A673 (cell line): ENCODE results near the gene SLC8A3. TPM values are rescaled to one million over a fixed set of nuclear protein-coding genes. Genes with fewer than 3 reads are reported as not detected.

Experiments used
- BruUV-seq: library from RNA; stranded (reverse); fragments of 400-500 nt; replicated peaks from 2 replicates; lab custom pipeline; 2021; lab: Mats Ljungman, UMichigan
- CTCF ChIA-PET: fragments of 300-600 bp; sonication (Branson Sonifier 250); formaldehyde crosslinking; loops from one replicate; lab custom pipeline; 2022; ENCODE audit warnings: antibody characterized with exemption; lab: Charles Lee
- POLR2A ChIA-PET: fragments of 300-600 bp; sonication (Branson Sonifier 250); formaldehyde crosslinking; loops from one replicate; lab custom pipeline; 2022; ENCODE audit warnings: antibody characterized with exemption; ENCODE audit not compliant: low non-redundant PET; lab: Charles Lee
- DNase-seq: peaks from one replicate; pipeline ENCODE4 v3.0.0-alpha.2; 2015; ENCODE audit warnings: low spot score
- H3K27ac ChIP-seq: fragments of 200-600 bp; sonication (generic); 2 replicates; pipeline ENCODE4 v1.5.1; 2016; ENCODE audit warnings: mixed run types, low read depth, mild to moderate bottlenecking, mixed read lengths, antibody characterized with exemption, low read length; ENCODE audit not compliant: poor library complexity, severe bottlenecking
- H3K27me3 ChIP-seq: fragments of 200-600 bp; sonication (generic); replicated peaks from 2 replicates; pipeline ENCODE4 v1.6.1; 2017; ENCODE audit warnings: mixed run types, low read depth, mild to moderate bottlenecking, mixed read lengths, antibody characterized with exemption, low read length; ENCODE audit not compliant: insufficient read depth, poor library complexity
- H3K36me3 ChIP-seq: fragments of 200-600 bp; sonication (generic); 2 replicates; pipeline ENCODE4 v1.6.1; 2016; ENCODE audit warnings: mixed run types, mild to moderate bottlenecking, mixed read lengths, antibody characterized with exemption, low read length; ENCODE audit not compliant: insufficient read depth, poor library complexity, severe bottlenecking
- H3K4me1 ChIP-seq: fragments of 200-600 bp; sonication (generic); 2 replicates; pipeline ENCODE4 v1.6.1; 2017; ENCODE audit warnings: mixed run types, mild to moderate bottlenecking, mixed read lengths, antibody characterized with exemption, low read length; ENCODE audit not compliant: insufficient read depth, poor library complexity, severe bottlenecking
- H3K4me3 ChIP-seq: fragments of 200-600 bp; sonication (generic); 2 replicates; pipeline ENCODE4 v1.5.1; 2016; ENCODE audit warnings: low read depth, mixed run types, mild to moderate bottlenecking, mixed read lengths, low read length; ENCODE audit not compliant: poor library complexity, severe bottlenecking
- H3K9me3 ChIP-seq: fragments of 200-600 bp; sonication (generic); 2 replicates; pipeline ENCODE4 v1.6.1; 2016; ENCODE audit warnings: mixed run types, low read depth, mild to moderate bottlenecking, mixed read lengths, antibody characterized with exemption, low read length; ENCODE audit not compliant: poor library complexity, severe bottlenecking
- CTCF ChIP-seq: fragments of 300-800, 200-600 bp; sonication (generic); conservative IDR thresholded peaks from 2 replicates; pipeline ENCODE4 v1.5.1; 2017; ENCODE audit warnings: low read depth, mild to moderate bottlenecking, antibody characterized with exemption, low read length, moderate library complexity, mixed read lengths
- EZH2 ChIP-seq: fragments of 200-600 bp; sonication (generic); IDR thresholded peaks from 2 replicates; pipeline ENCODE4 v1.6.1; 2017; ENCODE audit warnings: borderline replicate concordance, low read depth, mild to moderate bottlenecking, mixed read lengths, antibody characterized with exemption, low read length; ENCODE audit not compliant: poor library complexity, severe bottlenecking
- intact Hi-C: fragments of 100-400 bp; cut with micrococcal nuclease; formaldehyde crosslinking; loops from one replicate; pipeline ENCODE4 v1.10.0; 2022; ENCODE audit not compliant: unreplicated experiment
- total RNA-seq: library from RNA; stranded (reverse); gene quantifications from 2 replicates; pipeline ENCODE4 v1.2.3, GENCODE V29; 2021

Gene SLC8A3
- total RNA-seq, 1 experiment from 2014 or later = not detected

DNA sequence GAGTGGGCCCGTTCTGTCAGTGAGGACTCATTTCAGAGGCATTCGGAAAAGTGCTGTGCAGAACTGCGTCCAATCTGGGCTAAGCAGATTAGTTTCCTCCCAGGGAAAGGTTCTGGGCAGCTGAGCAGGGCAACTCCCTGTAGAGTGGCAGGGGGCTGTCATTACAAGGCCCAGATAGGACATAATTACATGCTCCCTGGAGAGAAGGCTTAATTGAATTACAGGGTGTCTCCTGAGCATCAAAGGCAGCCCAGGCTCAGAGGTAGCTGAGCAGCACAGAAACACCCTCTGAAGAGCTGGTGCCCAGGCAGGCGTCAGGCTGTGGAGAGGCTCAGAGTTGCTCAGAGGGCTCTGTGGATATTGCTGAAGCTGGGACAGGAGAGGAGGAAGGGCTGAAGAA, 36.0 kb downstream of the SLC8A3 start:
- CTCF ChIA-PET = no interaction called here
- no peak overlapping the region for H3K27ac ChIP-seq

DNA sequence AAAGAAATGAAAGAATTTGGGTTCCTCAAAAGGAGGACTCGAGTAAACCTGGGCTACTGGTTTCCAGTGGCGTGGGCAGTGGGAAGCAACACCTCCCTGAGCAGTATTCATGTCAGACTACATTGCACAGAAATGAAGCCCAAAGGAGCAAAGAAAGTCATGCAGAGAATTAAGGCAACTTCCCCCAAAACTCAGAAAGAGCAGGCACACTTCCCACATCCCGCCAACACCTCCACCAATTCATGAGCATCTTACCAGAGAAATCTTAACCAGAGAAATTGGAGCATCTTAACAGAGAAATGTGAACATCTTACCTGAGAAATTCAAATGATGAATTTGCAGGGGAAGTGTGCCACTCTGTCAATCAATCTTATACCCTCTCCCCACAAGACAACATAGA, 36.7 kb downstream of the SLC8A3 start:
- Histone ChIP-seq H3K4me1 (no peaks in the 10 kb centered on the region), H3K9me3 (no peaks in the 10 kb centered on the region), H3K27me3 (peaks cover 28% of the 10 kb centered on the region), H3K36me3 (no peaks in the 10 kb centered on the region), H3K27ac (no peak overlapping the region), H3K4me3 (no peak overlapping the region)
- TF ChIP-seq CTCF (no peak), EZH2 (no peak)
- ChIA-PET CTCF (no interaction called here), POLR2A (no interaction called here)
- no TSS peak for BruUV-seq
- intact Hi-C loops = no loop called here
- no peak for DNase-seq

More for the DNA sequence above, 36.0 kb downstream of the SLC8A3 start:
- H3K27me3 ChIP-seq = peaks cover 21% of the 10 kb centered on the region
- BruUV-seq = no TSS peak
- H3K4me1 ChIP-seq = no peaks in the 10 kb centered on the region
- H3K9me3 ChIP-seq = no peaks in the 10 kb centered on the region
- no peak for DNase-seq
- no peaks in the 10 kb centered on the region for H3K36me3 ChIP-seq
- intact Hi-C loops = no loop called here
- no peak overlapping the region for H3K4me3 ChIP-seq
- TF ChIP-seq EZH2 (no peak), CTCF (no peak)
- POLR2A ChIA-PET = no interaction called here

DNA sequence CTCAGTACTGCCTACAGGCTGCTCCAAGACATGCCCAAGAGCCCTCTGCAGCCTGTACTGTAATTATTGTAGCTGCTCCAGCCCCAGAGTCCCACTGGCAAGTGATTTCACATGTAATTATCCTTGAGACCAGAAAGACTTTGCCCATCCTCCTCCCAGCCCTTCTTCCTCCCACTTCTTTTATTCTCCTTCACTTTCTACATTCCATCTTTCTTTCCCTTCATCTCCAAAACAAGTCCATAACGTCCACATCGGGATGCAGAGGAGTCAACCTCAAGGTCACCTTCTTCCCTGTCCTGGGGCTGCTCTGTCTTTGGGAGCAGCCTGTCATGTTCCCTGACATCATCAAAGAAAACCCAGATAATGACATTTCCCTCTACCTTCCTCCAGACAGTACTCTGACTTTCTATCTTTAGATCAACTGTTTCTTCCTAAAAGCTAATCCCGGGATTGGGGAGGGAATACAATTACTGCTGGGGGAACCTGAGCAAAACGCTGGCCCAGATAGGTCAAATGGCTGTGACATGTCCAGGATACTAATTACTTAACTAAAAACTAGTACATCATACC, 39.1 kb downstream of the SLC8A3 start:
- CTCF ChIA-PET = no interaction called here

More for the DNA sequence above, 39.1 kb downstream of the SLC8A3 start:
- TF ChIP-seq EZH2 (no peak), CTCF (no peak)
- peaks cover 47% of the 10 kb centered on the region for H3K27me3 ChIP-seq
- H3K36me3 ChIP-seq = no peaks in the 10 kb centered on the region
- no peaks in the 10 kb centered on the region for H3K4me1 ChIP-seq
- DNase-seq = no peak
- H3K4me3 ChIP-seq = no peak overlapping the region
- POLR2A ChIA-PET = interaction anchor here (0.6 kb wide), 2 partner anchors 504 to 1358 kb away, joined by 4 to 7 read pairs; no protein-coding TSS in a partner anchor
- H3K9me3 ChIP-seq = no peaks in the 10 kb centered on the region
- H3K27ac ChIP-seq = no peak overlapping the region
- intact Hi-C loops = no loop called here
- BruUV-seq = no TSS peak
